GM19372 (cell line): Measurements from ENCODE around the gene RBBP8NL.

Experiments used
- ATAC-seq: cut with Tn5 transposase; IDR thresholded peaks from one replicate; pipeline ENCODE4 v1.9.1; 2021; ENCODE audit warnings: mild to moderate bottlenecking, low read depth, moderate library complexity; ENCODE audit not compliant: unreplicated experiment

The RBBP8NL gene

DNA sequence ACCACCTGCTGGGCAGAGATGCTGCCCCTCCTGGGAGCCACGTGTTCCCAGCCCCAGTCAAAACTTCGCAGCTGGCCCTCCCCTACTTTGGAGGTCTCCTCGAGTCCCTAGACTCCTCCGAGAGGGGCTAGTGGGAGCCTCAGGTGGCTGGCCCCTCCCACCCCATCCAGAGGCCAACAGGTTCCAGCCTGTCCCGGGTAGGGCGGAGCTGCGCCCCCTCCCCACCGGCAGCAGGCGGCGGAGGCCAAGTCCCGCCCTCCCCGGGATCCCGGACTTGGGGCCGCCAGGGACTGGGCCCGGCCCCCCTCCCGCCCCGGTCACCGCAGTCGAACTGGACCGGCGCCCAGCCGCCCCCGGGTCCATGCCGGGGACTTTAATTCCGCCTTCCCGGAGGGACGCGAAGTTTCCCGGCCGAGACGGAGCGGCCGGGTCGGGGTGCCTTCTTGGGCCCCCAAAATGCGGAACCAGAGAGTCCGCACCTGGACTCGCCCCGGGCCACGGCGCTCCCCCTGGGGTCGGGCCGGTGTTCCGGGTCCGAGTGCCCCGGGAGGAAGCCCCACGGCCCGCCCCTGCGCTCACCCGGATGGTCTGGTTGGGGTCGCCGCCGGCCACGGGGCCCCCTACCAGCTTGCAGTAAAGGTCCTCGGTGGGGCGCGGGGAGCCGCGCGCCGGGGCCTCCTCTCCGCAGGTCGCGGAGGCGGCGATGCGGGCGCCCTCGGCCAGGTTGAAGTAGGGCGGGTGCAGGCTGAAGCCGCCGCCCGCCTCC lies 60.8 kb downstream of the RBBP8NL start:
- peak; percentile 49 for ATAC-seq

GRCh38 chr20:62365814-62366369 lies 61.4 kb downstream of the RBBP8NL start:
- no peak for ATAC-seq

GRCh38 chr20:62364911-62365736 lies 62.2 kb downstream of the RBBP8NL start:
- ATAC-seq = no peak

GRCh38 chr20:62363920-62364851 lies 63.2 kb downstream of the RBBP8NL start:
- no peak for ATAC-seq

DNA sequence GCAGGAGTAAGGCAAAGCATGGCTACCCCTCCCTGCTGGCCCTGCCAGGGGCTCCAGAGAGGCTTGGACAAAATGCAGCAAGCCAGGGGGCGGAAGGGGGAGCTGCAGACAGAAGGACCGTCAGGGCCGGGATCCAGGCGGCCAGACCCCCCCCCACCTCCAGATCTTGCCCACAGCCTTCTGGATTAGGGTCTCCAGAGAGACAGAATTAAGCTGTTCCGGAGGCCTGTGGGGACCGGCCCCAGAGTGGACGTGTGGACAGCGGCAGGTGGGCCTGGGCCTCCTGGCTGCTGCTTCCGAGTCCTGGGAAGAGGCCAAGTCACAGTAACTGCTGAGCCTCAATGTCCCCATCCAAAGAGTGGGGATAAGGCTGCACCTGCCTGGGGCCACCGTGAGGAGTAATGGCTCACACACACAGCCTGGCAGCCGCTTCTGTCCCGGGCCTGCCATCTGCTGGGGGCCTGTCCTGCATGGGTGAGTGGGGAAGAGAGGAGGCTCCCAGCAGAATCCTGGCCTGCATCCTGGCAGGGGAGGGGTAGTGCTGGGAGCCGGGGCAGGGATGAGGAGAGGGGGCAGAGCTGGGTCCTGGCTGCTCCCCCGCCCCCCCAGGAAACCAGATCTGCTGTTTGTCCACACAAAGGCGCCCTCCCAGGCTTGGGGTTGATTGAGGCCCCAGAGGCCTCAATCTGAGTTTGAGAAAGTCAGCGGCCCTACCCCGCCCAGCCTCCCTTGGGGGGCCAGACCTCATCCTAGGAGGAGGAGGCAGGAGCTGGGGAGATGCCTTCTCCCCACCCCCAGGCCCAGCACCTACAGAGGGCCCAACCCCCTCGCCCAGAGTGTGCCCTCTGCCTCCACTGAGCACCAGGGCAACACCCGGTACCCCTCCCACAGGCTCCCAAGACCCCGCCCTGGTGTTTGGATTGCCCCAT lies 64.1 kb downstream of the RBBP8NL start:
- no peak for ATAC-seq

DNA sequence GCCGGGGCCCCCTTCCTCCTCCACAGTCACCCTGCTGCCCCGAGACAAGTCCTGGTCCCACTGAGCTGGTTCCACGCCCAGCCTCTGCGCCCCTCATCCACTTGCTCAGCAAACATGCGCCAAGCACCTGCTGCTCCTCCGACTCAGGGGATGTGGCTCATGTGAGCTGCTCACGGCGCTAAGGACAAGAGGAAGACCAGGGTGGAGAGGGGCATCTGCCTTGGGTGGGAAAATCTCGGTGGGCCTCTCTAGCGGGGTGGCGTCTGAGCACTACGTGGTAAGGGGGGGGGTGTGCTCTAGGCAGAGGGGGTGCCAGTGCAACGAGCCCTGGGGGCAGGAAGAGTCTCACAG lies 64.8 kb downstream of the RBBP8NL start:
- no peak for ATAC-seq

GRCh38 chr20:62361799-62362589 lies 65.3 kb downstream of the RBBP8NL start:
- ATAC-seq = no peak

- ATAC-seq = no peak
These were observed 66.2 kb downstream of the RBBP8NL start for GRCh38 chr20:62360854-62361798.
